Measurements from ENCODE around the gene BMERB1.

GRCh38 chr16:15426796-15427195, 7.6 kb upstream of the BMERB1 start:
- TF ChIP-seq CREB1 (CRISPR knock-in tag; IDR thresholded peaks at IDR 0.05; ENCODE audit: low read depth) (no peak), CTCF (conservative IDR thresholded peaks at IDR 0.05; ENCODE audit: low read depth in 2 of 2) (no peak), EZH2 (IDR thresholded peaks at IDR 0.05; ENCODE audit: low read depth, unreplicated experiment) (no peak), POLR2AphosphoS5 (IDR thresholded peaks at IDR 0.05; ENCODE audit: low read depth) (no peak), REST (IDR thresholded peaks at IDR 0.05; ENCODE audit: unreplicated experiment) (no peak), EZH2phosphoT487 (IDR thresholded peaks at IDR 0.05; ENCODE audit: unreplicated experiment) (no peak), ETS1 (IDR thresholded peaks at IDR 0.05) (no peak), ZNF331 (CRISPR knock-in tag; IDR thresholded peaks at IDR 0.05; ENCODE audit: low read depth) (no peak)
